GM23338 (cell line): Measurements from ENCODE around the gene KCNA1. TPM values are rescaled to one million over a fixed set of nuclear protein-coding genes. Genes with fewer than 3 reads are reported as not detected.

Experiments used
- ATAC-seq: fragments of 200-7000 bp; cut with Tn5 transposase; 3 replicates; pipeline ENCODE4 v1.9.1; 2020
- DNase-seq: peaks from one replicate; pipeline ENCODE4 v3.0.0-alpha.2; 2015; ENCODE audit warnings: low spot score
- H2AFZ ChIP-seq: fragments of 200-600 bp; sonication (generic); 2 replicates; pipeline ENCODE4 v1.8.0; 2016; ENCODE audit warnings: antibody characterized with exemption, mild to moderate bottlenecking, moderate library complexity
- H3F3A ChIP-seq: fragments of 200-600 bp; sonication (generic); replicated peaks from 2 replicates; pipeline ENCODE4 v1.8.0; 2017; ENCODE audit warnings: antibody characterized with exemption, mixed run types, low read depth
- H3K27ac ChIP-seq: fragments of 200-600 bp; sonication (generic); 2 replicates; pipeline ENCODE4 v1.6.1; 2016; ENCODE audit warnings: low read depth
- H3K27me3 ChIP-seq: fragments of 200-600 bp; sonication (generic); 2 replicates; pipeline ENCODE4 v1.8.0; 2016; ENCODE audit warnings: mild to moderate bottlenecking, mixed run types, moderate library complexity; ENCODE audit not compliant: insufficient read depth
- H3K36me3 ChIP-seq: fragments of 200-600 bp; sonication (generic); 2 replicates; pipeline ENCODE4 v1.8.0; 2016; ENCODE audit warnings: mild to moderate bottlenecking; ENCODE audit not compliant: insufficient read depth
- H3K4me1 ChIP-seq: fragments of 200-600 bp; sonication (generic); 2 replicates; pipeline ENCODE4 v1.8.0; 2016; ENCODE audit warnings: mild to moderate bottlenecking, moderate library complexity; ENCODE audit not compliant: insufficient read depth
- H3K4me2 ChIP-seq: fragments of 200-600 bp; sonication (generic); 2 replicates; pipeline ENCODE4 v1.7.1; 2017; ENCODE audit warnings: mixed run types
- H3K4me3 ChIP-seq: fragments of 200-600 bp; sonication (generic); 2 replicates; pipeline ENCODE4 v1.6.1; 2016; ENCODE audit warnings: mixed run types
- H3K79me2 ChIP-seq: fragments of 200-600 bp; sonication (generic); replicated peaks from 2 replicates; pipeline ENCODE4 v1.8.0; 2017; ENCODE audit warnings: mild to moderate bottlenecking; ENCODE audit not compliant: insufficient read depth
- H3K9me2 ChIP-seq: fragments of 200-600 bp; sonication (generic); 2 replicates; pipeline ENCODE4 v1.8.0; 2017; ENCODE audit not compliant: insufficient read depth
- H4K20me1 ChIP-seq: fragments of 200-600 bp; sonication (generic); replicated peaks from 2 replicates; pipeline ENCODE4 v1.8.0; 2017; ENCODE audit warnings: mild to moderate bottlenecking; ENCODE audit not compliant: insufficient read depth
- H3K27ac Mint-ChIP-seq: 2 replicates; pipeline ENCODE4 v1.8.0; 2020; ENCODE audit warnings: inconsistent platforms, mild to moderate bottlenecking, moderate library complexity, mixed read lengths
- H3K27me3 Mint-ChIP-seq: 3 replicates; pipeline ENCODE4 v1.8.0; 2022; ENCODE audit warnings: low read depth, mild to moderate bottlenecking, moderate library complexity, mixed read lengths, inconsistent platforms; ENCODE audit not compliant: insufficient read depth, poor library complexity
- H3K36me3 Mint-ChIP-seq: 3 replicates; pipeline ENCODE4 v1.8.0; 2021; ENCODE audit warnings: low read depth, mild to moderate bottlenecking, inconsistent platforms, moderate library complexity, mixed read lengths
- H3K4me1 Mint-ChIP-seq: 3 replicates; pipeline ENCODE4 v1.8.0; 2020; ENCODE audit warnings: mild to moderate bottlenecking, inconsistent platforms, mixed read lengths
- H3K4me3 Mint-ChIP-seq: 3 replicates; pipeline ENCODE4 v1.8.0; 2021; ENCODE audit warnings: moderate library complexity, mild to moderate bottlenecking, inconsistent platforms, mixed read lengths
- H3K9me3 Mint-ChIP-seq: 3 replicates; pipeline ENCODE4 v1.8.0; 2020; ENCODE audit warnings: moderate library complexity, mild to moderate bottlenecking, inconsistent platforms, mixed read lengths
- CREB1 ChIP-seq: fragments of 250-450 bp; sonication (Bioruptor Pico); IDR thresholded peaks from 2 replicates; pipeline ENCODE4 v1.5.0; 2020; ENCODE audit warnings: low read depth, mild to moderate bottlenecking, moderate library complexity
- POLR2AphosphoS5 ChIP-seq: IDR thresholded peaks from 2 replicates; pipeline ENCODE4 v1.6.1; 2016; ENCODE audit warnings: antibody characterized with exemption, low read depth
- STAT1 ChIP-seq: IDR thresholded peaks from one replicate; pipeline ENCODE4 v1.6.1; 2016; ENCODE audit warnings: antibody characterized with exemption; ENCODE audit not compliant: unreplicated experiment
- ZNF331 ChIP-seq: fragments of 250-450 bp; sonication (Bioruptor Pico); IDR thresholded peaks from 2 replicates; pipeline ENCODE4 v1.5.0; 2020; ENCODE audit warnings: low read depth, mild to moderate bottlenecking, moderate library complexity
- polyA plus RNA-seq: library from polyadenylated mRNA; unstranded; fragments of >200 nt; fragmentation: Nextera tagmentation; extraction: Ambion mirVana; gene quantifications from 2 replicates; pipeline ENCODE4 v1.2.1, GENCODE V29; 2016
- total RNA-seq: library from RNA; depleted of rRNA; stranded (reverse); fragments of >200 nt; shearing (Covaris generic); gene quantifications from 2 replicates; pipeline ENCODE4 v1.2.3, GENCODE V29; 2014
- TF ChIP-seq, protein P1 (sequence below), 2 experiments: fragments of 200-600 bp in 1 of 2; sonication (generic) in 1 of 2; conservative IDR thresholded peaks; 2 replicates each; pipeline versions ENCODE4 v1.5.1 to v1.6.1; 2016 to 2017; ENCODE audit warnings: antibody characterized with exemption in 2 of 2, low read depth in 2 of 2, mild to moderate bottlenecking in 2 of 2, moderate library complexity in 1 of 2
- TF ChIP-seq, protein P2 (sequence below): fragments of 250-450 bp; sonication (Bioruptor Pico); IDR thresholded peaks from 2 replicates; pipeline ENCODE4 v1.5.0; 2020; ENCODE audit warnings: mild to moderate bottlenecking, moderate library complexity
- TF ChIP-seq, protein P3 (sequence below): IDR thresholded peaks from 2 replicates; pipeline ENCODE4 v1.6.1; 2016; ENCODE audit warnings: antibody characterized with exemption

KCNA1 gene
- total and polyA plus RNA-seq, 2 experiments from 2014 or later: 0.10 to 1.2 TPM

DNA sequence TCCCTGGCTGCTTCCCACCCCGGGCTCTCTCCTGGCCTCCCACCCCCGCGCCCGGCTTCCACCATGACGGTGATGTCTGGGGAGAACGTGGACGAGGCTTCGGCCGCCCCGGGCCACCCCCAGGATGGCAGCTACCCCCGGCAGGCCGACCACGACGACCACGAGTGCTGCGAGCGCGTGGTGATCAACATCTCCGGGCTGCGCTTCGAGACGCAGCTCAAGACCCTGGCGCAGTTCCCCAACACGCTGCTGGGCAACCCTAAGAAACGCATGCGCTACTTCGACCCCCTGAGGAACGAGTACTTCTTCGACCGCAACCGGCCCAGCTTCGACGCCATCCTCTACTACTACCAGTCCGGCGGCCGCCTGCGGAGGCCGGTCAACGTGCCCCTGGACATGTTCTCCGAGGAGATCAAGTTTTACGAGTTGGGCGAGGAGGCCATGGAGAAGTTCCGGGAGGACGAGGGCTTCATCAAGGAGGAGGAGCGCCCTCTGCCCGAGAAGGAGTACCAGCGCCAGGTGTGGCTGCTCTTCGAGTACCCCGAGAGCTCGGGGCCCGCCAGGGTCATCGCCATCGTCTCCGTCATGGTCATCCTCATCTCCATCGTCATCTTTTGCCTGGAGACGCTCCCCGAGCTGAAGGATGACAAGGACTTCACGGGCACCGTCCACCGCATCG lies 1.8 kb downstream of the KCNA1 start:
- H3K36me3 Mint-ChIP-seq: peaks cover 8% of the 10 kb centered on the region
- H3K4me3 Mint-ChIP-seq: peak overlapping the region; percentile 59
- H3K27ac Mint-ChIP-seq: no peak overlapping the region
- DNase-seq: peak; percentile 32
- Histone ChIP-seq H3K4me1 (no peaks in the 10 kb centered on the region; the same call in 1 of the 2 replicates), H3K27me3 (peaks cover 67% of the 10 kb centered on the region), H3F3A (0 out of 2 replicates have a peak, but pooled peaks cover 5% of the 10 kb centered on the region), H3K4me2 (peak overlapping the region; percentile 97), H3K27ac (no peak overlapping the region), H3K79me2 (no peaks in the 10 kb centered on the region), H2AFZ (peak overlapping the region; percentile 93; the same call in 1 of the 2 replicates), H3K9me2 (0 out of 2 replicates have a peak, but pooled peaks cover 2% of the 10 kb centered on the region), H3K4me3 (peak overlapping the region; percentile 76), H4K20me1 (no peaks in the 10 kb centered on the region), H3K36me3 (no peaks in the 10 kb centered on the region)
- H3K27me3 Mint-ChIP-seq: peaks cover 48% of the 10 kb centered on the region
- peaks cover 9% of the 10 kb centered on the region for H3K4me1 Mint-ChIP-seq
- ATAC-seq: no peak
- peaks cover 10% of the 10 kb centered on the region for H3K9me3 Mint-ChIP-seq
- TF ChIP-seq STAT1: no peak
- TF ChIP-seq POLR2AphosphoS5: no peak
- TF ChIP-seq, protein P1, sequence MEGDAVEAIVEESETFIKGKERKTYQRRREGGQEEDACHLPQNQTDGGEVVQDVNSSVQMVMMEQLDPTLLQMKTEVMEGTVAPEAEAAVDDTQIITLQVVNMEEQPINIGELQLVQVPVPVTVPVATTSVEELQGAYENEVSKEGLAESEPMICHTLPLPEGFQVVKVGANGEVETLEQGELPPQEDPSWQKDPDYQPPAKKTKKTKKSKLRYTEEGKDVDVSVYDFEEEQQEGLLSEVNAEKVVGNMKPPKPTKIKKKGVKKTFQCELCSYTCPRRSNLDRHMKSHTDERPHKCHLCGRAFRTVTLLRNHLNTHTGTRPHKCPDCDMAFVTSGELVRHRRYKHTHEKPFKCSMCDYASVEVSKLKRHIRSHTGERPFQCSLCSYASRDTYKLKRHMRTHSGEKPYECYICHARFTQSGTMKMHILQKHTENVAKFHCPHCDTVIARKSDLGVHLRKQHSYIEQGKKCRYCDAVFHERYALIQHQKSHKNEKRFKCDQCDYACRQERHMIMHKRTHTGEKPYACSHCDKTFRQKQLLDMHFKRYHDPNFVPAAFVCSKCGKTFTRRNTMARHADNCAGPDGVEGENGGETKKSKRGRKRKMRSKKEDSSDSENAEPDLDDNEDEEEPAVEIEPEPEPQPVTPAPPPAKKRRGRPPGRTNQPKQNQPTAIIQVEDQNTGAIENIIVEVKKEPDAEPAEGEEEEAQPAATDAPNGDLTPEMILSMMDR (conservative IDR thresholded peaks at IDR 0.05; ENCODE audit: low read depth in 2 of 2): peak in 1 of 2 experiments; percentile 36; a peak in 2 of 4 replicates
- no peak for TF ChIP-seq CREB1
- TF ChIP-seq, protein P2, sequence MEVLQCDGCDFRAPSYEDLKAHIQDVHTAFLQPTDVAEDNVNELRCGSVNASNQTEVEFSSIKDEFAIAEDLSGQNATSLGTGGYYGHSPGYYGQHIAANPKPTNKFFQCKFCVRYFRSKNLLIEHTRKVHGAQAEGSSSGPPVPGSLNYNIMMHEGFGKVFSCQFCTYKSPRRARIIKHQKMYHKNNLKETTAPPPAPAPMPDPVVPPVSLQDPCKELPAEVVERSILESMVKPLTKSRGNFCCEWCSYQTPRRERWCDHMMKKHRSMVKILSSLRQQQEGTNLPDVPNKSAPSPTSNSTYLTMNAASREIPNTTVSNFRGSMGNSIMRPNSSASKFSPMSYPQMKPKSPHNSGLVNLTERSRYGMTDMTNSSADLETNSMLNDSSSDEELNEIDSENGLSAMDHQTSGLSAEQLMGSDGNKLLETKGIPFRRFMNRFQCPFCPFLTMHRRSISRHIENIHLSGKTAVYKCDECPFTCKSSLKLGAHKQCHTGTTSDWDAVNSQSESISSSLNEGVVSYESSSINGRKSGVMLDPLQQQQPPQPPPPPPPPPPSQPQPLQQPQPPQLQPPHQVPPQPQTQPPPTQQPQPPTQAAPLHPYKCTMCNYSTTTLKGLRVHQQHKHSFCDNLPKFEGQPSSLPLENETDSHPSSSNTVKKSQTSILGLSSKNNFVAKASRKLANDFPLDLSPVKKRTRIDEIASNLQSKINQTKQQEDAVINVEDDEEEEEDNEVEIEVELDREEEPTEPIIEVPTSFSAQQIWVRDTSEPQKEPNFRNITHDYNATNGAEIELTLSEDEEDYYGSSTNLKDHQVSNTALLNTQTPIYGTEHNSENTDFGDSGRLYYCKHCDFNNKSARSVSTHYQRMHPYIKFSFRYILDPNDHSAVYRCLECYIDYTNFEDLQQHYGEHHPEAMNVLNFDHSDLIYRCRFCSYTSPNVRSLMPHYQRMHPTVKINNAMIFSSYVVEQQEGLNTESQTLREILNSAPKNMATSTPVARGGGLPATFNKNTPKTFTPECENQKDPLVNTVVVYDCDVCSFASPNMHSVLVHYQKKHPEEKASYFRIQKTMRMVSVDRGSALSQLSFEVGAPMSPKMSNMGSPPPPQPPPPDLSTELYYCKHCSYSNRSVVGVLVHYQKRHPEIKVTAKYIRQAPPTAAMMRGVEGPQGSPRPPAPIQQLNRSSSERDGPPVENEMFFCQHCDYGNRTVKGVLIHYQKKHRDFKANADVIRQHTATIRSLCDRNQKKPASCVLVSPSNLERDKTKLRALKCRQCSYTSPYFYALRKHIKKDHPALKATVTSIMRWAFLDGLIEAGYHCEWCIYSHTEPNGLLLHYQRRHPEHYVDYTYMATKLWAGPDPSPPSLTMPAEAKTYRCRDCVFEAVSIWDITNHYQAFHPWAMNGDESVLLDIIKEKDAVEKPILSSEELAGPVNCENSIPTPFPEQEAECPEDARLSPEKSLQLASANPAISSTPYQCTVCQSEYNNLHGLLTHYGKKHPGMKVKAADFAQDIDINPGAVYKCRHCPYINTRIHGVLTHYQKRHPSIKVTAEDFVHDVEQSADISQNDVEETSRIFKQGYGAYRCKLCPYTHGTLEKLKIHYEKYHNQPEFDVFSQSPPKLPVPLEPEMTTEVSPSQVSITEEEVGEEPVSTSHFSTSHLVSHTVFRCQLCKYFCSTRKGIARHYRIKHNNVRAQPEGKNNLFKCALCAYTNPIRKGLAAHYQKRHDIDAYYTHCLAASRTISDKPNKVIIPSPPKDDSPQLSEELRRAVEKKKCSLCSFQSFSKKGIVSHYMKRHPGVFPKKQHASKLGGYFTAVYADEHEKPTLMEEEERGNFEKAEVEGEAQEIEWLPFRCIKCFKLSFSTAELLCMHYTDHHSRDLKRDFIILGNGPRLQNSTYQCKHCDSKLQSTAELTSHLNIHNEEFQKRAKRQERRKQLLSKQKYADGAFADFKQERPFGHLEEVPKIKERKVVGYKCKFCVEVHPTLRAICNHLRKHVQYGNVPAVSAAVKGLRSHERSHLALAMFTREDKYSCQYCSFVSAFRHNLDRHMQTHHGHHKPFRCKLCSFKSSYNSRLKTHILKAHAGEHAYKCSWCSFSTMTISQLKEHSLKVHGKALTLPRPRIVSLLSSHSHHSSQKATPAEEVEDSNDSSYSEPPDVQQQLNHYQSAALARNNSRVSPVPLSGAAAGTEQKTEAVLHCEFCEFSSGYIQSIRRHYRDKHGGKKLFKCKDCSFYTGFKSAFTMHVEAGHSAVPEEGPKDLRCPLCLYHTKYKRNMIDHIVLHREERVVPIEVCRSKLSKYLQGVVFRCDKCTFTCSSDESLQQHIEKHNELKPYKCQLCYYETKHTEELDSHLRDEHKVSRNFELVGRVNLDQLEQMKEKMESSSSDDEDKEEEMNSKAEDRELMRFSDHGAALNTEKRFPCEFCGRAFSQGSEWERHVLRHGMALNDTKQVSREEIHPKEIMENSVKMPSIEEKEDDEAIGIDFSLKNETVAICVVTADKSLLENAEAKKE: no peak
- TF ChIP-seq ZNF331 (CRISPR knock-in tag): no peak
- TF ChIP-seq, protein P3, sequence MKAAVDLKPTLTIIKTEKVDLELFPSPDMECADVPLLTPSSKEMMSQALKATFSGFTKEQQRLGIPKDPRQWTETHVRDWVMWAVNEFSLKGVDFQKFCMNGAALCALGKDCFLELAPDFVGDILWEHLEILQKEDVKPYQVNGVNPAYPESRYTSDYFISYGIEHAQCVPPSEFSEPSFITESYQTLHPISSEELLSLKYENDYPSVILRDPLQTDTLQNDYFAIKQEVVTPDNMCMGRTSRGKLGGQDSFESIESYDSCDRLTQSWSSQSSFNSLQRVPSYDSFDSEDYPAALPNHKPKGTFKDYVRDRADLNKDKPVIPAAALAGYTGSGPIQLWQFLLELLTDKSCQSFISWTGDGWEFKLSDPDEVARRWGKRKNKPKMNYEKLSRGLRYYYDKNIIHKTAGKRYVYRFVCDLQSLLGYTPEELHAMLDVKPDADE: no peak
